ENCODE data around the gene SYNDIG1.

Gene SYNDIG1

DNA sequence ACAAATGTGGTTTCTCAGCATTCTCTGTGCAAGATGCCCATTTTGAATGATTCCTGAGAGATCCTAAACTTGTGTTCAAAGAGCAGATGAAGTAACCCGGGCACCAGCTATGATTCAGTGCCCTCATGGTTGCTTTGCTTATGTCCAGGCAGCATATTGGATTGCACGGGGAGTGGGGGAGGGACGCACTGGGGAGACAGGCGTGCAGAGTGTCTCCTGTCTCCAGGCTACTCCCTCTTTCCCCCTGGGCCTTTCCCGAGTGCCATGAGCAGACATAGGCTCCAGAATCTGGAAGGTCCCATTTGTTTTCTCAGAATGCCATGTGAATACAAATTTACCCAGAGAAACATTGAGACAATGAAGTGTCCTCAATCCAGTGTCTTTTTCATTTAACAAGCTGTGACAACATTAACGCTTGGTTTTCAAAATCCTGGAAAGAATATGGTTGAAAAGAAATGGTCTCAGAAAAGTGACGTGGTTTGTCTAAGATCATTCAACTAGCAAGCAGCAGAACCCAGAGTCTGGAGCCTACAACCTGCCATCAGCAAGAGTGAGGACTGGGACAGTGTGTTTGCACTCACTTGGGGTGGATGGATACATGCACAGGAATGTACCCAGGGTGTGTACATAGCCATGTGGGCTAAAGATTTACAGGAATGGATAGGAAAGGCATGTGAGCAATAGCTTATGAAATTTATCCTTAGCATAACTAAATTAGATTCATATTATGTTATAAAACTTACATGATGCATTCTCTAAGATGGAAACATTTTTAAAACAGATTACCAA, 4.2 kb downstream of the SYNDIG1 start:
- no peak for DNase-seq

- DNase-seq, result no peak
Measured at GRCh38 chr20:24477831-24478547, 8.6 kb downstream of the SYNDIG1 start.

DNA sequence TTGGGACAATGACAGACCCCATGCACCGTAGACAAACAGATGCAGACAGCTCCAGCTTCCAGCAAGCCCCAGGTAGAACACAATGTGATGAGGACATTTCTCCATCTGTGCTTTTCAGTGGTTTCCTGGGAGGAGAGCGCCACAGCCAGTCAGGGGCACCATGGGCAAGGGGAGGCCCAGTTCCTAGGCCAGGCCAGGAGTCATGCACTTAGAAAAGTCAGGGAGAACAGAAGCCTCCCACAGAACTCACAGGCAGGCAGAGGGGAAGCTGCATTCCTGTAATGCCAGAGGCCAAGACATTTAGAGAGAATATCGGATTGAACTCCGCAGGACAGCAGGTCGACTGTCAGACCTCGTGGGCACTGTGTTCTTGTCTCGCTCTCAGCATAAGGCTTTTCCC, 9.2 kb downstream of the SYNDIG1 start:
- DNase-seq, result no peak

GRCh38 chr20:24479106-24479505, 9.7 kb downstream of the SYNDIG1 start:
- no peak for DNase-seq

- DNase-seq, result no peak
Measured at GRCh38 chr20:24479595-24479994, 10.2 kb downstream of the SYNDIG1 start.

GRCh38 chr20:24480509-24480908, 11.1 kb downstream of the SYNDIG1 start:
- DNase-seq, result no peak

- DNase-seq, result no peak
Measured at GRCh38 chr20:24481173-24481572, 11.7 kb downstream of the SYNDIG1 start.

GRCh38 chr20:24483435-24484080, 14.1 kb downstream of the SYNDIG1 start:
- DNase-seq, result no peak

- DNase-seq, result no peak
Measured at GRCh38 chr20:24484081-24484450, 14.6 kb downstream of the SYNDIG1 start.

DNA sequence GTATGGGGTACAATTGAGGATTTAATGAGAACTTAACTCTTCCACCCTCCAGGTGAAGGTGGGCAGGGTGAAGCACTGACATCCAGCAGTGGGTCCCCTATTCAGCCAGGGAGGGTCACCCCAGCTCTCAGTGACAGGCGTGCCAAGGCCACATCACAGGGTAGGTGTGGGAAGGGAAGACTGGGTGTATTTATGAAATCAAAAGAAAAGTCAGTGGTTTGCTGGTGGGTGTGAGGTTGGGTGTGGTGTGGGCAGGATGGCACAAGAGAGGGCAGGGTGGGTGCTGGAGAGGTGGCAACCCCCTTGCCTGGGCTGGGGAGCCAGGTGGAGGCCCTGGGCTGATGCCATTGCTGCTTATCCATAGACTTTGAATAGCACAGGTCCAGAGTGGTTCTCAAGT, 16.6 kb downstream of the SYNDIG1 start:
- DNase-seq, result no peak

DNA sequence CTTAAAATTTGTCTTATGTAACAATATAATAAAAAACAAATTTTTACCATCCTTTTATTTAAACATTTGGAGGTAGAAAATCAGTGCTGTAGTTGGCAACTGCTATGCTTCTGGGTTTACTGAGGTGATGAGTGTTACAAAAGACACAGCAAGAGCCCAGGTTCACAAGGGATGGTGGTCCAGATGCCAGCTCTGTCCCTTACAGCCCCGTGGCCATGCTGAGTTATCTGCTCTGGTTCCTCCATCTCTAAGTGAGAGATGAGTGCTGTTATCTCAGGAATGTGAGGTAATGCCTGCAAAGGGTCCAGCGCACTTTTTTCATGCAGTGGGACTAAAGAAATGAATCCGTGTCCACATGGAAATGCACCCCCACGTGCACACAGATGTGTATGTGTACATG, 17.8 kb downstream of the SYNDIG1 start:
- no peak for DNase-seq

DNA sequence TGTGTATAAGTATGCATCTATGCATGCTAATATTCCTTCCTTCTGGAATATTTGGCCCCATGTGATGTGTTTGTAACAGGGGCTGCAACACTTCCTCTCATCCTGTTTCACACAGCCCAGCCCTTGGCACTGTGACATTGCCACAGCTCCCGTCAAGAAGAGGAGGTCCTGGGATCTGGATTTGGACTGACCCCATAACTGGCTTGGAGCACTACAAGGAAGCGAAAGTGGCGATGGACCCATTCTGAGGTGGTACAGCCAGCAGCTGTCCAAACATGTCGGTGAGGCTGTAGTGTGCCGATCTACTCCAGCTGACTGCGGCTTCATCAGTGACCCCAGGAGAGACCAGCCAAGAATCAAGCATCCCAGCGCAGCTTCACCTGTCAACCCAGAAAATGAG, 18.2 kb downstream of the SYNDIG1 start:
- DNase-seq, result no peak

DNA sequence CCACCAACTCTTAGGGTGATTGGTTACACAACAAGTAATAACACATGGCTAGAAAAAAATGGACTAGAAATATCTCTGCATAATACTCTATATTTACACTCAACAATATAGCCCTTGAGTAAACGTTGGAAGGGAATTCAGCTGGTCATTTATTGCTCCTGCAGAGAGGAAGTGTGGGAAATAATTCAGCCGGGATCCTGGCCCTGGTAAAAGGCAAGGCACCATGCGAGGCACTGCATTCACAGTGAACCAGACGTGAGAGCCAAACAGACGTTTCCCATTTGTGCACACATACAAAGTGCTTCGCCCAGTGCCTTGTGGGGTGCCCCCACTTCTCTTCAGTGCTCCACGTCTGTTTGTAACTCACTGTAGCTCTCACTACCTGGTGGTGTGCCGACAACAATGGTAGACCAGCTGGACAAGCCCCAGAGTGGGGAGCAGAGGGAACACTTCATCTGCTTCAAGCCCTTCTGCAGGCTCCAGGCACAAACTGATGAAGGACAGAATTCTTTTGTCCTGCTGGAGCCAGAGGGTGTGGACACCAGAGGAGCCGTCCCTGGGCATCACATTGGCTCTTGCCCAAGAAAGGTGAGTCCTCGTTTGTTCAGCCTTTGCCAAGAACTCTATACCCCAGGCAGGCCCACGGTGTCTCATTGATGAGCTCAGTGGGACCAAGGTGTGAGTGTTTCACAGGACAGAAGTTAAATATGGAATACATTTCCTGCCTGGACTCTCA, 18.8 kb downstream of the SYNDIG1 start:
- no peak for DNase-seq

GRCh38 chr20:24488800-24489175, 19.4 kb downstream of the SYNDIG1 start:
- DNase-seq, result no peak

GRCh38 chr20:24489193-24489592, 19.8 kb downstream of the SYNDIG1 start:
- DNase-seq, result no peak

GRCh38 chr20:24489631-24490260, 20.3 kb downstream of the SYNDIG1 start:
- DNase-seq, result no peak

GRCh38 chr20:24490598-24490997, 21.2 kb downstream of the SYNDIG1 start:
- DNase-seq, result no peak

GRCh38 chr20:24491041-24491756, 21.8 kb downstream of the SYNDIG1 start:
- no peak for DNase-seq

DNA sequence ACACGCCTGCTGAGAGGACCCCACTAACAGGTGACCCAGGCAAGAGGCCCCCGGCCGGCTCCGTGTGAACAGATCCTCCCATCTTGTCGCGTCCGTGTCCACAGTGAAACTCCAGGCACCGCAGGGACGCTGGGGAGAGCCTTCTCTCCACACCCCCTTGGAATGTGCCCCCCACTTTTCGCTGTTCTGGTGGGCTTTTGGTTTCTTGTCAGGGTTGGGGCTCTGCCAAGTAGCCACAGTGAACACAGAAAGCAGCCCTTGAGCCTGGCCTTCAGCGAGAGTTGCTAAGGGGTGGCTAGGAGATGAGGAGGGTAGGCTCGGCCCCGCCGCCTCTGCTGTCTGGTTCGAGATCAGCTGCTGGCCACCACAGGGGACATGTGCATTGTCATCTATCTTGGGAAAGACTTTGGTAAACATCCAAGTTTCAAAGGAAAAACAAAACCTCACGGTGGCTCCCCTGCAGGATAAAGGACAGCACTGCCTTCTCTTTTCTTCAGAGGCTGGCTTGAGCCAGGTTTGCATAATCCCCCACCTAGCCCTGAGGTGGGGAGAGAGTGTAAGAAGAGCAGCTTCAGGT, 22.7 kb downstream of the SYNDIG1 start:
- no peak for DNase-seq

DNA sequence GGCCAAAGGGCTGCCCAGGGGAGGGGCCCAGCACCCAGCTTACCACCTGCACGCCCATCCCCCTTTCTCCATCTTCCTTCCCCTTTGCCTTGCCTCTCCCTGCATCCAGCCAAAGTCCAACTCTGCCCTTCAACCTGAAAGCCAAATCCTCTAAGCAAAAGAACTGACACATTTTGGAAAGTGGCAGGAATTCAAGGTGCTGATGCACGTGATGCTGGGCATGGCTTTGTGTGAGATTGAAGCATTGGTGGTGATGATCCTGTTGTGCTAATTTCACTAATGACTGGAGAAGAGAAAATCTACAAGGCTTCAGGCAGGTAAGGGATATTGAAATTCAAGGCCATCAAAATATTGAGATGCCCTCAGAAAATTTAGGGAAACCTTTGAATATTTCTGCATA, 23.3 kb downstream of the SYNDIG1 start:
- DNase-seq, result no peak

DNA sequence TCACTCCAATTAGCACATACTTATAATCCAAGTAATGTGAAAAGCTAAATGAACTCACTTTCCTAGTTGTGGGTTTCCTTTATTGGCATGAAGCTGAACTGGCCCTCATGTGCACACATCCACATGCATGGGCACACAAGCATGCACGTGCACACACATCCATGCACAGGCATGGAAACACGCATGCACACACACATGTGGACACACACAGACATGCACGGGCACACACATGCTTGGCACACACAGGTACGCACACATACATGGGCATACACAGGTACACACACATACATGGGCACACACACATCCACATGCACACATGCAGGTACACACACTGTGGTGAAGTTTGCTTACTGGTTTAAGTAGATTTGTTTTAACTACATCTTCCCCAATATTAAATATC, 23.8 kb downstream of the SYNDIG1 start:
- no peak for DNase-seq

Measured in suppressor macrophage (primary cell).